ENCODE measurements around the gene SFXN1. TPM values are rescaled to one million over a fixed set of nuclear protein-coding genes. Genes with fewer than 3 reads are reported as not detected.
"Not testable (repeated sequence)": the region's sequence is repeated elsewhere in the genome, so short reads cannot be mapped to it uniquely, and the experiment has no call there.

SFXN1 gene
- total RNA-seq, 1 donor from 2014 or later: 22.6 TPM

DNA sequence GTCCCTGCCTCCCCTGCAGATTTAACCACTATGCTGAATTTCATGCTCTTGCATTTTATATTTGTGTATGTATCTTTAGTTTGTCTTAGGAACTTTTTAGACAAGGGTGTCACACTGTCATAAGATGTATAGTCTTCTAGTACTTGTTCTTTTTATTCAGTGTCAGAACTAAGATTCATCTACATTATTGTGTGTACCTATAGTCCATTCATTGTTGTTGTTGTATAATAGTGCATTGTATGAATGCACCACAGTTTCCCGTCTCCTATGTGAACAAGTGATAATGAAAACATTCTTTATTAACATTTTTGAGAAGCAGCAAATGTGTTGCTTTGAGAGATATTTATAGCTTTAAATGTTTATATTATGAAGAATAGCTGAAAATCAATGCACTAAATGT, 45.9 kb downstream of the SFXN1 start:
- intact Hi-C loops (cut with DNase I): no loop called here
- no peak for ATAC-seq
- DNase-seq (ENCODE audit: low spot score): no peak

DNA sequence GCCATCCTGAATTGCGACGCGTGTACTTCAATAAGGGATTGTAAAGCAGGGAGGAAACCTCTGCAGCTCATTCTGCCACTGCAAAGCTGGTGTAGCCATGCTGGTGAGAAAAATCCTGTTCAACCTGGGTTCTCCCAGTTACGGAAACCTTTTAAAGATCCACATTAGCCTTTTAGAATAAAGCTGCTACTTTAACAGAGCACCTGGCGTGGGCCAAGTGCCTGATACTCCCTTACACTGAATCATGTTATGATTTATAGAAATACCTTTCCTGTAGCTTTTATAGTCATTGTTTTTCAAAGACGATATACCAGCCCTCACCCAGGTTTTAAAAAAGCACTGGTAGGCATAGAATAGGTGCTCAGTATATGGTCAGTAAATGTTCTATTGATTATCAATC, 48.3 kb downstream of the SFXN1 start:
- ATAC-seq (no peak), DNase-seq (ENCODE audit: low spot score) (no peak)
- intact Hi-C loops (cut with DNase I): no loop called here

DNA sequence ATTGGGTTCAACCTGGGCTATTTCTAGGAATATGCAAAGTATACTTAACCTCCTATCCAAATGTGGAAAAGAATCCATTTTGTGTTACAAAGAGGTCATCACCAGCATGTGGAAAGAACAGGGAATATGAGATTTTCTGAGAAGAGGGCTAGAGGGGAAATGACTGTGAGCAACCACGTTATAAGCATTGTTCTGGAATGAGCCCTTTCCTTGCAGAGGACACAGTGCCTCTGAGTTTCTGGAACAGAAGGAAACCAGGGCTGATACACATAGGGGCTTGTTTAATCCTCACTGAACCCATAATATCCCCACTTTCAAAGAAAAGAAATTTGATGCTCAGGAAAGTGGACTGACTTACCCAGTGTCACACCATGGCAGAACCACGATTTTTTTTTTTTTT, 53.0 kb downstream of the SFXN1 start:
- no peak for DNase-seq (ENCODE audit: low spot score)
- intact Hi-C loops (cut with DNase I): no loop called here
- no peak for ATAC-seq

DNA sequence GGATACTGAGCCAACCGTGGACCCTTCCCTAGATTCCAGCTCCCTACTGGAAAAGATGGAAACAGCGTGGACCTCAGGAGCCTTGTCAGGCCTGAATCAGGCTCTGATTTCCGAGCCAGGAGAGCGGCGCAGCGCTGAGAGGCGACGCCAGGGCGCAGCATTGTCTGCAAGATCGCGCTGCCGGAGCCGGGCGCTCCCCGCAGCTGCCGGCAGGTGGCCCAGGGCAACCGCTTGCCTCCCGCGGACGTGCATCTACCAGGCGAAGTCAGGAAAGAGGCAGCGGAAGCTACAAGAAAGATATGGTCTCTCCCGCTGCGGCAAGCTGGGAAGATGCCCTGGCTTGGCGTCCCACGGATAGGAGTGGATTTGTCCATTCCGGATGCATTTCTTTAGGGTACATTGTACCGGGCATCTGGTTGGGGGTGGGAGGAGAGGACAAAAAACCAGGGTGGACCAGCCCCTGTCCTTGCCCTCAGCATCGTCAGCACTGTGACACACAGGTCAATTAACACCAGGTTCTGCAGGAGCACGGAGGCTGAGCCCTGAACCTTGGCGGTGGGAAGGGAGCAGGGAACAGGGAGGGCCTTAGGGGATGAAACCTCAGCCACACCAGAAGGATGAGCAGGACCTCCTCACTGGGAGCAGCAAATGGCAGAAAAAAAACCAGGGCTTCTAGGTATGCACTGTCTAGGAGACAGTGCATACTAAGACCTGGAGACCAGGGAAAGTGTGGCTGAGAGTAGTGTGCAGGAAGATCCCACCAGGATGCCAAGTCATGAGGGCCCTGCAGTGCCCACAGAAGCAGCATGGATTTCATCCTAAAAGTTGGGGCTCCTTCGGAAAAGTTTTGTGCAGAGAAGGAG, 55.9 kb downstream of the SFXN1 start:
- peak; percentile 81 for DNase-seq (ENCODE audit: low spot score)
- ATAC-seq: peak; percentile 93
- intact Hi-C loops (cut with DNase I): no loop called here

DNA sequence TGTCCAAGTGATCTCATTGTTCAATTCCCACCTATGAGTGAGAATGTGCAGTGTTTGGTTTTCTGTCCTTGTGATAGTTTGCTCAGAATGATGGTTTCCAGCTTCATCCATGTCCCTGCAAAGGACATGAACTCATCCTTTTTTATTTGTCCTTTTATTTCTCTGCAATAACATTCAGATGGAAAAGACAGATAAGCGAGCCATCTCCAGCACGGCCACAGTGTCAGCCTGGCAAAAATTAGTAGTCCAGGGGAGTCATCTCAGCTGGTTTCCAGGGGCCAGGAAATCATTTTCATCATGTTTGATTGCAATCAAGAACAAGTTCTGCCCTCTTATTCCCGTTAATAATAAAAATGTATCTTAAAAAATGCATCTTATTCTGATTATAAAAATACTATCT, 57.0 kb downstream of the SFXN1 start:
- ATAC-seq; DNase-seq (ENCODE audit: low spot score); intact Hi-C loops (cut with DNase I): not testable (repeated sequence)

DNA sequence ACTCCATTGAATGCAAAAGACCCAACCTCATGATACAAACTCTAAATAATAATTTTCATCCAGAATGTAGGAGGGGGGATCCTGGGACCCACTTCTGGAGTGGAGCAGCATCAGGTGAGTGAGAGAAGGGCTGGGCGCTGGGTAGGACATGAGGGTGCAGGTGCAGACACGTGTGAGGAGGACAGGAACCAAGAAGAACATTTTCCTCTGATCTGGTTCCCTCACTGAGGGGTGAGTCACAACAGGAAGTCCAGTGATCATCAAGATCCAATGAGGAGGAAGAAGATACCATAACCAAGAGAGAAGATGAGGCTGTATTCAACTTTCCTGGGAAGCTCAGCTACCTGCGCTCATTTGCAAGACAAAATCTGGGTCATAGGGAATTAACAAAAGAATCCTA, 57.4 kb downstream of the SFXN1 start:
- ATAC-seq (no peak), DNase-seq (ENCODE audit: low spot score) (no peak)
- intact Hi-C loops (cut with DNase I): no loop called here

DNA sequence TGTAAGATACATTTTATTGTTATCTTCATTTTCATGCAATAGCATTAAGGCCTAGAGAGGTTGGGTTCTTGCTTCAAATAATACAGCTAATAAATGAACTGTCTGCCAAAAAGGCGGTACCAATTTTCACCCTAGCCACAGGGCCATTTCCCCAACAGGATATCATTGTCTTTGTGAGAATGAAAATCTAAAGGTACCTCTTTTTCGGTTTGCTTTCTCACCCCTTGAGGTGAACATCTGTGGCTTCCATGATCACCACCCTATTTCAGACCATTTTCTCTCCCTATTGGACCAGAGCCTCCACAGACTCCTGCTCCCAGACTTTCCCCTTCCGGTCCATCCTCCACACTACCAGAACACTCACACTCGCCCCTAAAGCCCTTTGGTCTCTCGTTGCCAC, 60.2 kb downstream of the SFXN1 start:
- no peak for DNase-seq (ENCODE audit: low spot score)
- intact Hi-C loops (cut with DNase I): no loop called here
- ATAC-seq: no peak

DNA sequence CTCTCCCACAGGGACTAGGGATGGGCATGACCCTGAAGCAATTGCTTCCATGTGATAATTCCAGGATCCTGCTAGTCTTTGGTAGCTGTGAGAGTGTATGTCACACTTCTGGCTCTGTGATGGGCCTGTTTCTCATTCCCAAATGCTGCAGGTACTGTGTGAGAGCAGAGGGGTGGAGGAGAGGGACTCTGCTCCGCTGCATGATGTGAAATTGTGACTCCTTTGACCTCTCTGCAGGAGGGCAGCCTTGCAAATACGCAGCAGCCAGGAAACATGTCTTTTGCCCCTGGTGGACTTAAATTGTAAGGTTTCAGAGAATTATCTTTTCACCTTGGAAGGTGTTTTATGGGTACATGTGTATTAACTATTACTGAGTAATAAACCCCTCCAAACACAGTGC, 61.6 kb downstream of the SFXN1 start:
- intact Hi-C loops (cut with DNase I): no loop called here
- DNase-seq (ENCODE audit: low spot score): no peak
- ATAC-seq: no peak

DNA sequence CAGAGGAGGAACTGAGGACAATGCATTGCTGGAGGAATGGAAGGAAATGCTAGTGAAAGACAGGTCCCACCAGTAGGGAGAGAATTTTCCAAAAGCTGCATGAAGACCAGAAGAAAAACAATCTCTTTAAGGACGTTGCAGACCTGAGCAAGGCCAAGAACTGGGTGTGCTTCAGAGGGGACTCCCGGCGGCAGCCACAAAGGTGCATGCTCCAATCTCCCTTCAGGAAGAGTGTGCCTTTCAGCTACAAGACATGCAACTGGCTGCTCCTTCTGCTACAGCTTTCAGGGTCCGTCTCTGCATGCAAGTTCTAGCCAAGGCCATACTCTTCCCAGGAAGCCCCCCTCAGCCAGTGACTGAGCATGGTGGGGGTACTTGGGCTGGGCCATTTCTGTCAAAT, 62.9 kb downstream of the SFXN1 start:
- DNase-seq (ENCODE audit: low spot score) (no peak), ATAC-seq (no peak)
- intact Hi-C loops (cut with DNase I): no loop called here

DNA sequence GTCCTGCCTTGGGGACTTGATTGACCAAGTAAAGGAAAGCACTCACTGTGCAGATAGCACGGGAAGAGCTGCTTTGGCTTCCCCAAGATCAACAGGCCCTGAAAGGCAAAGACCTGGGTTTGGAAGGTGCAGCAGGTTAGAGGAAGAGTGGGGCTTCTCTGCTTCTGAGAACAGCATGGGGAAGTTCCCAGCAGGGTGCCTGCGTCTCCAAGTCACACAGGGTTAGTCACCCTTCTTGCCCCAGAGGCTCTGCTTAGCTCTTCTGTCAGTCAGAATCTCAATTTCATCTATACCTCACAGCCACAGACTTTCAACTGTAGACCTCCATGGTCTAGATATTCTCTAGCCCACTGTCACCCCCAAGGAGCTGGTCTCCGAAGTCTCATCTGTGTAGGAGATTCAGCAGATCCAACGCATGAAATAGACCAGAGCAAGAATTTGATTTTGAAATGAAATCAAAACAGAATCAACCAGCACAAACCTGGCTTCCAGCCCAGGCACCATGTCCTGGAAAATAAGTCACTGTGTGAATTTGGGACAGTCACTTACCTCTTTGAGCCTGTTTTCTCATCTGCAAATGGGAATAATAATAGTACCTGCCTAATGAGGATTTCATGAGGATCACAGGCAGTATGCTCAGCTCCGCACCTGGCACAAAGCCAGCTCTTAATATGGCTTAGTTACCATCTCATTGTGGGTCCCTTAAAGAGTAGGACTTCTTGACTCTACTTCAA, 64.0 kb downstream of the SFXN1 start:
- intact Hi-C loops (cut with DNase I): no loop called here
- no peak for ATAC-seq

DNA sequence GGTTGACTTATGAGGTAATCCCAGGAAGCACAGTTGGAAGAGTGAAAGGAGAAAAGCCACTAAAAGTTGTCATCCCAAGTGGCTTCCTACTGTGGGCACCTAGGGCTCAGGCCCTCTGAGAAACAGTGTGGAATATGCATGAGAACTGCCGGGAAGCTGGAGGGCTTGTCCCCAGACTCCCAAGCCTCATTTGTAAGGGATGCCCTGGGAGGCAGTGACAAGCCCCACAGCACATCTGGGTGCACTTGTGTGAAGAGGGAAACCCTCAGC, 64.5 kb downstream of the SFXN1 start:
- intact Hi-C loops (cut with DNase I): no loop called here
- DNase-seq (ENCODE audit: low spot score): no peak

More for the DNA sequence above, 64.0 kb downstream of the SFXN1 start:
- no peak for DNase-seq (ENCODE audit: low spot score)

DNA sequence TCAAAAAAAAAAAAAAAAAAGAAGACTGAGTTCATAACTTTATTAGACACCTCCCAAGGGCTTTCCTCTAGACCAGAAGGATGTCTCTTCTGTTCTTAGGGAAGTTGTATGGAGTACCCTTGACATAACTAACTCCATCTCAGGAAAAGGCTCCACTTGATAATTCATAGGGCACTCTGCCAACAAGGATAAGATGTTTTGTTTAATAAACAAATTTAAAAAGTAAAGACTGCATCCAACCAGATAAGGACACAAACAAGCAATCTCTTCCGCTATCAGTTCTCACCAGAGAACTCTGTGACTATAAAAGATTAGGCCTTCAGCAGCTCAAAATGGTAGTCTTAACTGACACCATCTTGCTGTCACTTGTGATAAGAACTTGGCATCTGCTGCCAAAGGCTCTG, 65.8 kb downstream of the SFXN1 start:
- DNase-seq (ENCODE audit: low spot score) (no peak), ATAC-seq (no peak)
- intact Hi-C loops (cut with DNase I): no loop called here

More for the DNA sequence above, 64.5 kb downstream of the SFXN1 start:
- ATAC-seq: no peak

DNA sequence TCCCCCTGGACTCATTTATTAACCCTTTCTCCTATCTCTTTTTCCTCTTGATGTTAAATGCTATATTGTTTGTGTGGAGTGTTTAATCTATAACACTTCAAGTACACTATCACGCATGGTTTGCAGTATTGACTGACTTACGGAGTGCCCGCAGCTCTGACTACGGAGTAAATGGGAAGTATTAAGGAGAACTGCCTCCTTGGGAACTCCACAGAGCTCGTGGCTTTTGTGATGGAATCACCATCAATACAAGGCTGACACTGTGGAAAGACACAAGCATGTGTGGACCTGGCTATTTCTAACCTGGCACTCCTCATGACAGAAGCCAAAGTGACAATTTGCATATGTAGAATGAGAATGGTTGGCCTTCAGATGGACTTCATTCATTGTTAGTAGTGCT, 66.2 kb downstream of the SFXN1 start:
- ATAC-seq (no peak), DNase-seq (ENCODE audit: low spot score) (no peak)
- intact Hi-C loops (cut with DNase I): no loop called here

DNA sequence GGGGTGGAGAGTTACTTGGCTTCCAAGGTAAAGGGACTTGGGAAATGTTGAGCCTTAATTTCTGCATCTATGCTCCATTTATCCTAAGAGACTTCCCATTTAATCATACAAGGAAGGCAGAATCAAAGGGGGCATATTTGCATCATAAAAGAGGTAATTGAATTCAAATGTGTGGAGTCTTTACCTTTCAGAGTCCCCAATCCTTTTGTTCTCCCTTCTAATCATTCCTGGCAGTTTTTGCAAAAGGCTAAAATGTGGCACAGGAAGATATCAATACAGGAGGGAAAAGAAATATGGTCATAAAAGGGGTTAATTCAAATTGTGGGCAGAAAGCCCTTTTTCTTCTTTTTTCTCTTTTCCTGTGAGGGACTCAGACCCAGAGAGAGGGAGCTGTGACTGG, 69.5 kb downstream of the SFXN1 start:
- DNase-seq (ENCODE audit: low spot score) (no peak), ATAC-seq (no peak)
- intact Hi-C loops (cut with DNase I): no loop called here

DNA sequence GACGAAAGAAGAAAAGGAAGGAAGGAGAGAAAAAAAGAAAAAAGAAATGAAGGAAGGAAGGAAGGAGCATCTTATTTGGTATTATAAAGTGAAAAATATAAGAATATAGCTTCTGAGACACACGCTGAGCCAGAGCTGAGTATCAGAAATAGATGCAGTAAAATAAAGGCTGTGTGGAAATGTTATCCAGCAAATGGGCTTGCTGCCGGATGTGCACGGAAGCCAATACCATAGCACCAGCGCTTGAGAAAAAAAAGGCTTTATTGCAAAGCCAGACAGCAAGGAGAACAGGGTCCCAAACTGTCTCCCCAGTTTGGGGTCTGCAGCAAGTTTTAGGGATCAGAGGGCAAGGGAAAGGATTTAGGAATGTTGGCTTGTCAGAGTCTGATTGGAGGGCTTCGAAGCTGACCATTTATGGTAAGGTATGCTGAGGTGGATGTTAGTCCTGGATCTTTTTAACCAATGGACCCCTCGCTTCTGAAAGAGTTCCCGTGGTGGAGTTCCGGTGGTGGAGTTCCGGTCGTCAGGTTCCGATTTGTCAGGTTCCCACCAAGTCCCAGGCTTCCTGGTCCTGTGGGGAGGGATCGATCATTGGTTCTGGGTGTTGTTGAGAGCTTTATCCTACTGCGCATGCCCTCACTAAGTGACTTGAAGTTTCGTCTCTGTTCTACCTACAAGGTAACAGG, 70.4 kb downstream of the SFXN1 start:
- DNase-seq (ENCODE audit: low spot score) (no peak), ATAC-seq (no peak)
- intact Hi-C loops (cut with DNase I): no loop called here

DNA sequence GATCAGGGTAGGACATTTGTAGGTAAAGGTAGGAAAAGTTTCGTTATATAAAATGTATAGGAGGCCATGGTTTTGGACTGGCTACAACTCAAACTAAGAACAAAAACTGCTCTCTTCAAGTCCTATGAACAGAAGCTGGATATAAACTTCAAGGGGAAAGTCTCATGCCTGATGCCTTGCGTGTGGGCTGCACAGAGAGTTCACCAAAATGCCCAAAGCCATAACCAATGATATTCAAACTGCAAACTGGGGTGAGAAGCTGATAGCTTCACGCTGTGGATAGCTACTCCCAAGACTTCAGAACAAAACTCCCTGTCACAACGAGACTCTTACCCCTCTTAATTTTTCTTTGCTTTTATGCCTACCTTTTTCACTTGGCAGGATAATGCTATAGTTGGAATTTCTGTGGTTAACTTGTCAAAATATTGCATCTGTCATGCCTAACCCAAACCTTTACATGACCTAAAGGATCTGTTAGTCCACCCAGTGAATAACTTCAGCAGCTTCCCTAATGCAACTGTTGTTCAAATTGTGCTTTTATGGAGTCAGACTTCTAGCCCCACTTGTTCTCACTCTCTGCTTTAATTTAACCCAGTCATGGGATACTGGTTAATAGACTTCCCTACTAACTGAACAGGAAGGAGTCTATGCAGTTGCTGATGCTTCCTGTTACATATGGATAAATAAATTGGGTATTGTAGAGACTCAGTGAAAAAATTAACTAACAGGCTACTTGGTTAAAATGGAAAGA, 71.9 kb downstream of the SFXN1 start:
- DNase-seq (ENCODE audit: low spot score): no peak
- ATAC-seq: no peak
- intact Hi-C loops (cut with DNase I): no loop called here

DNA sequence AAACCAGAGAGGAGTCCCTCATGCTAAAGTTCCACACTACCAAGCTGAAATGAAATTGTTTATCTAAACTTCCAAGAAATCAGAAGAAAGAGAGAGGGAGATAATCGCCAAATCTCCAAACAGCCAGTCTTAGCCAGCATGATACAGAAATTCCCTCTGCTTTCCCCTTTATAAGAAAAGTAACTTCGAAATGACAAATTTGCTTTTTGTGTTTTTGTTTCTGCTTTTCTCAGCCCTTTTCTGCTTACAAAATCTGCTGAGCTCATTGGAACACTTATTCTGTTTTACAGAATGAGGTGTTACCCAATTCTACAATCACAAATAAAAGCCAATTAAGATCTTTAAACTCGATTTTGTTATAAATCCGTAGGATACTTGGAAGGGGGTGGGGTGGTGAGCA, 72.9 kb downstream of the SFXN1 start:
- intact Hi-C loops (cut with DNase I): no loop called here
- DNase-seq (ENCODE audit: low spot score) (no peak), ATAC-seq (no peak)

DNA sequence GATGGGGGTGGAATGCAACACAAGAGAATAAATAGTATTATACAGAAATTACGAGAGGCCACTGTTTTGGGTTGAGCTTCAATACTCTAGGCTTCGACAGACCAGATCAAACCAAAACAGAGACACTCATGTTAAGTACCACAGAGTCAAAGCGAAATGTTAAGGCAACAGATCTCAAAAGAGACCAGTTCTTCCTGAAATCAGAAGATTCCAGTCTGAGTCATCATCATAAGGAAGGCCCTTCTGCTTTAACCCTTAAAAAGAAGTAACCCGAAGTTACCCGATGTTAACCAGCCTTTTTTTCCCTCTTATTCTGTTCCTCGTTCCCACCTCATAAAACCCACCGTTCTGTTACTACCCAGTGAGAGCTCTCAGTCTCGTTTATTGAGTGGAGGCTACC, 75.9 kb downstream of the SFXN1 start:
- DNase-seq (ENCODE audit: low spot score): no peak

DNA sequence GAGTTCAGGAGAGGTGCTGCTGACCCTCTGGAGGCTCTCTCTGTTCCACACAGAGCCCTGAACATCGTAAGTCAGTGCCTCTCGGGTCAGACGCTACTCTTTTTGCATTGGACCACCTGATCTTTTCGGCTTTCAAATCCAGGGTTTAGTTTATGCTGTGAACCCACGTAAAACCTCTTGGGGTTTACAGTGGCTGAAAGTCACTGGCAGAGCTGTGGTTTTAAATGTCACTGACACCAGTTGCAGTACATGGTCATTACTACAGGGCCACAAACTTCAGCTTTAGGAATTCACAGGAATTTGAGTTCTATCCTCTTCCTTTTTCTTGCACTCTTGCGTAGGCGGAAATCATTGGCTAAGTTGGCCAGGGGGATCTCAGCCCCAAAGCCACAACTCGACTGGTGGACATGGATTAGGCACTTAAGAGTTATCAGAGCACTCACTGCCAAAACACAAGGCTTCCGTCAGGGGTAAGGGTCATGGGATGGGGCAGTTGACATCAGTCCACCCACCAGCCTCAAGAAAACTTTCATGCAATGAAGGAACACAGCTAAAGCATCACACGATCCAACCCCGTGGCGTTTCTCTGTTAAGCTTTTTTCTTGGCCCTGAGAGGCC, 76.9 kb downstream of the SFXN1 start:
- DNase-seq (ENCODE audit: low spot score) (no peak), ATAC-seq (no peak)
- intact Hi-C loops (cut with DNase I): no loop called here

More for the DNA sequence above, 75.9 kb downstream of the SFXN1 start:
- ATAC-seq: no peak
- intact Hi-C loops (cut with DNase I): no loop called here
